H1 (cell line): ENCODE results near the gene HCST. TPM values are rescaled to one million over a fixed set of nuclear protein-coding genes. Genes with fewer than 3 reads are reported as not detected.

ENCODE experiments used
- CTCF ChIA-PET: fragments of 300-600 bp; sonication (Branson Sonifier 250); formaldehyde crosslinking; loops from one replicate; lab custom pipeline; 2021; ENCODE audit not compliant: partially characterized antibody; lab: Charles Lee
- POLR2A ChIA-PET: fragments of 300-600 bp; sonication (Branson Sonifier 250); formaldehyde crosslinking; loops from one replicate; lab custom pipeline; 2021; ENCODE audit warnings: inconsistent platforms; ENCODE audit not compliant: partially characterized antibody; lab: Charles Lee
- DNase-seq, 2 experiments: peaks; one replicate each; pipeline versions ENCODE4 v3.0.0 to v3.0.0-alpha.2; 2010 to 2022; ENCODE audit warnings: low spot score in 2 of 2, low read depth in 1 of 2, mixed read lengths in 1 of 2
- FAIRE-seq: peaks from 2 replicates; lab custom pipeline; 2011; peaks lifted over from hg19 to GRCh38; lab: Jason Lieb, UNC
- H2AFZ ChIP-seq: 2 replicates; pipeline ENCODE4 v1.8.1; 2012; ENCODE audit warnings: low read length, inconsistent platforms
- H2AK5ac ChIP-seq: 2 replicates; pipeline ENCODE4 v1.6.1; 2013; ENCODE audit warnings: low read depth, low read length
- H2BK120ac ChIP-seq: replicated peaks from 2 replicates; pipeline ENCODE3; 2013; ENCODE audit warnings: low read depth, low read length, inconsistent platforms
- H2BK12ac ChIP-seq: 2 replicates; pipeline ENCODE4 v1.6.1; 2013; ENCODE audit warnings: low read depth, low read length
- H2BK15ac ChIP-seq: 2 replicates; pipeline ENCODE4 v1.6.1; 2013; ENCODE audit warnings: low read length
- H2BK20ac ChIP-seq: 2 replicates; pipeline ENCODE4 v1.6.1; 2013; ENCODE audit warnings: low read length
- H2BK5ac ChIP-seq: 2 replicates; pipeline ENCODE4 v1.6.1; 2013; ENCODE audit warnings: low read depth, low read length
- H3K14ac ChIP-seq: 2 replicates; pipeline ENCODE4 v1.6.1; 2013; ENCODE audit warnings: inconsistent platforms; ENCODE audit not compliant: insufficient read length
- H3K18ac ChIP-seq: 2 replicates; pipeline ENCODE4 v1.6.1; 2013; ENCODE audit warnings: low read length; ENCODE audit errors: extremely low read depth
- H3K23ac ChIP-seq: 2 replicates; pipeline ENCODE4 v1.6.1; 2013; ENCODE audit warnings: inconsistent platforms; ENCODE audit not compliant: insufficient read length
- H3K23me2 ChIP-seq: 2 replicates; pipeline ENCODE4 v1.6.1; 2013; ENCODE audit warnings: low read depth, low read length
- H3K27ac ChIP-seq: 2 replicates; pipeline ENCODE4 v1.6.1; 2011; ENCODE audit warnings: low read depth, low read length, inconsistent platforms
- H3K27me3 ChIP-seq, 4 experiments: replicated peaks in 1 of 4; 1 replicate in 1 of 4; 2 replicates in 3 of 4; pipeline versions ENCODE4 v1.6.1 to v1.8.1; 2011 to 2013; ENCODE audit warnings: low read length in 3 of 4, mild to moderate bottlenecking in 3 of 4, inconsistent platforms in 2 of 4, mixed read lengths in 2 of 4, moderate library complexity in 1 of 4; ENCODE audit not compliant: control insufficient read depth in 3 of 4, insufficient read depth in 3 of 4; ENCODE audit errors: extremely low read depth in 1 of 4
- H3K36me3 ChIP-seq, 4 experiments: 2 replicates each; pipeline versions ENCODE4 v1.6.1 to v1.8.1; 2011 to 2013; ENCODE audit warnings: mild to moderate bottlenecking in 4 of 4, low read length in 3 of 4, moderate library complexity in 2 of 4, control low read depth in 1 of 4, inconsistent platforms in 1 of 4; ENCODE audit not compliant: insufficient read depth in 4 of 4, control insufficient read depth in 2 of 4
- H3K4ac ChIP-seq: replicated peaks from 2 replicates; pipeline ENCODE3; 2013; ENCODE audit warnings: low read length, low read depth, mixed read lengths, inconsistent platforms; ENCODE audit not compliant: insufficient read length
- H3K4me1 ChIP-seq, 4 experiments: replicated peaks in 1 of 4; 1 replicate in 1 of 4; 2 replicates in 3 of 4; pipeline versions ENCODE4 v1.6.1 to v1.8.1; 2011 to 2013; ENCODE audit warnings: low read length in 3 of 4, inconsistent platforms in 2 of 4, mixed read lengths in 1 of 4; ENCODE audit not compliant: insufficient read depth in 4 of 4, control insufficient read depth in 3 of 4
- H3K4me2 ChIP-seq, 2 experiments: 2 replicates each; pipeline versions ENCODE4 v1.6.1 to v1.8.1; 2011 to 2013; ENCODE audit warnings: low read depth in 2 of 2, low read length in 2 of 2, control low read depth in 1 of 2, inconsistent platforms in 1 of 2, mild to moderate bottlenecking in 1 of 2; ENCODE audit not compliant: insufficient read depth in 1 of 2
- H3K4me3 ChIP-seq, 4 experiments: fragments of 200-600, 300-600 bp in 1 of 4; sonication (generic), shearing (Covaris generic), sonication (Bioruptor Twin) in 1 of 4; 2 replicates each; pipeline versions ENCODE4 v1.5.1 to v1.8.1; 2011 to 2016; ENCODE audit warnings: low read length in 4 of 4, low read depth in 3 of 4, control low read depth in 2 of 4, inconsistent platforms in 2 of 4, mild to moderate bottlenecking in 2 of 4, mixed read lengths in 1 of 4, moderate library complexity in 1 of 4; ENCODE audit not compliant: insufficient read depth in 2 of 4; ENCODE audit errors: extremely low read depth in 1 of 4
- H3K56ac ChIP-seq: replicated peaks from 2 replicates; pipeline ENCODE3; 2013; ENCODE audit warnings: low read depth, mild to moderate bottlenecking, mixed read lengths, low read length, inconsistent platforms; ENCODE audit not compliant: insufficient read length
- H3K79me1 ChIP-seq: 2 replicates; pipeline ENCODE4 v1.6.1; 2013; ENCODE audit warnings: low read depth, low read length, control low read depth
- H3K79me2 ChIP-seq, 2 experiments: 2 replicates each; pipeline versions ENCODE4 v1.6.1 to v1.8.1; 2012 to 2013; ENCODE audit warnings: low read length in 2 of 2, mild to moderate bottlenecking in 2 of 2, inconsistent platforms in 1 of 2; ENCODE audit not compliant: insufficient read depth in 2 of 2, control insufficient read depth in 1 of 2
- H3K9ac ChIP-seq, 4 experiments: replicated peaks in 1 of 4; 1 replicate in 1 of 4; 2 replicates in 3 of 4; pipeline versions ENCODE4 v1.6.1 to v1.8.1; 2011 to 2013; ENCODE audit warnings: low read depth in 3 of 4, low read length in 3 of 4, control low read depth in 2 of 4, mild to moderate bottlenecking in 2 of 4, moderate library complexity in 2 of 4, inconsistent platforms in 1 of 4; ENCODE audit errors: extremely low read depth in 1 of 4
- H3K9me3 ChIP-seq, 2 experiments: 2 replicates each; pipeline versions ENCODE4 v1.6.1 to v1.8.1; 2012 to 2013; ENCODE audit warnings: mild to moderate bottlenecking in 2 of 2, moderate library complexity in 2 of 2, control low read depth in 1 of 2, inconsistent platforms in 1 of 2, low read depth in 1 of 2, low read length in 1 of 2, mixed read lengths in 1 of 2; ENCODE audit not compliant: insufficient read depth in 2 of 2
- H4K20me1 ChIP-seq, 2 experiments: replicated peaks in 1 of 2; 2 replicates each; pipeline versions ENCODE3 to v1.8.1; 2011 to 2013; ENCODE audit warnings: inconsistent platforms in 2 of 2, low read length in 2 of 2, mild to moderate bottlenecking in 1 of 2; ENCODE audit not compliant: insufficient read depth in 2 of 2, control insufficient read depth in 1 of 2
- H4K5ac ChIP-seq: 2 replicates; pipeline ENCODE4 v1.6.1; 2013; ENCODE audit warnings: low read length, low read depth, mixed read lengths, inconsistent platforms; ENCODE audit not compliant: insufficient read length
- H4K8ac ChIP-seq: 2 replicates; pipeline ENCODE4 v1.8.0; 2013; ENCODE audit warnings: mild to moderate bottlenecking, moderate library complexity, low read length, inconsistent platforms; ENCODE audit not compliant: insufficient read depth; ENCODE audit errors: extremely low read depth
- H4K91ac ChIP-seq: replicated peaks from 2 replicates; pipeline ENCODE3; 2013; ENCODE audit warnings: low read length, mixed read lengths, inconsistent platforms; ENCODE audit not compliant: insufficient read length
- ASH2L ChIP-seq: fragments of 200-600, 300-600 bp; sonication (generic); IDR thresholded peaks from one replicate; pipeline ENCODE4 v1.7.1; 2017; ENCODE audit warnings: low read length
- BRCA1 ChIP-seq: IDR thresholded peaks from 2 replicates; pipeline ENCODE4 v1.6.1; 2012; ENCODE audit warnings: low read depth, low read length, improper control_type of control experiment
- KDM1A ChIP-seq: fragments of 200-600, 300-600 bp; sonication (generic); IDR thresholded peaks from 2 replicates; pipeline ENCODE4 v1.7.1; 2016; ENCODE audit warnings: mild to moderate bottlenecking, low read length, borderline replicate concordance
- RFX5 ChIP-seq: IDR thresholded peaks from 2 replicates; pipeline ENCODE4 v1.6.1; 2011; ENCODE audit warnings: low read depth, low read length, improper control_type of control experiment, borderline replicate concordance
- SIN3A ChIP-seq, 2 experiments: IDR thresholded peaks in 1 of 2; conservative IDR thresholded peaks in 1 of 2; 2 replicates each; pipeline ENCODE4 v1.6.1; 2011 to 2012; ENCODE audit warnings: low read length in 2 of 2, improper control_type of control experiment in 1 of 2, low read depth in 1 of 2, mild to moderate bottlenecking in 1 of 2
- TAF1 ChIP-seq: IDR thresholded peaks from 2 replicates; pipeline ENCODE4 v1.6.1; 2011; ENCODE audit warnings: mild to moderate bottlenecking, low read depth, low read length
- TEAD4 ChIP-seq: IDR thresholded peaks from 2 replicates; pipeline ENCODE4 v1.6.1; 2012; ENCODE audit warnings: low read depth, low read length, inconsistent platforms, mixed read lengths
- ZNF274 ChIP-seq: IDR thresholded peaks from 2 replicates; pipeline ENCODE4 v1.7.0; 2012; ENCODE audit warnings: low read length, borderline replicate concordance; ENCODE audit errors: extremely low read depth
- WGBS, 2 experiments: shearing (Covaris generic) in 1 of 2; methylation state at CpG; one replicate each; pipeline versions ENCODE4 v1.1.6 to v1.1.7; 2013 to 2015; ENCODE audit warnings: low lambda C conversion rate in 2 of 2, mixed read lengths in 2 of 2, inconsistent platforms in 1 of 2, low coverage in 1 of 2, missing lambda C conversion rate in 1 of 2; ENCODE audit not compliant: insufficient replicate concordance in 2 of 2, insufficient coverage in 1 of 2, insufficient read length in 1 of 2; ENCODE audit errors: extremely low coverage in 1 of 2, missing lambda C conversion rate in 1 of 2; 5-methylcytosine and 5-hydroxymethylcytosine counted together
- polyA plus RNA-seq, 7 experiments: library from polyadenylated mRNA; depleted of rRNA in 3 of 7; stranded (reverse) in 5 of 7; unstranded in 2 of 7; fragments of >200 nt in 5 of 7; fragments of 200-250 nt in 2 of 7; gene quantifications; 1 replicate in 5 of 7; 2 replicates in 1 of 7; 4 replicates in 1 of 7; pipeline versions ENCODE4 v1.2.1 to v1.2.3, GENCODE V29; 2011 to 2013; ENCODE audit warnings: missing spikeins in 2 of 7, mixed read lengths in 2 of 7
- total RNA-seq: library from RNA; stranded (reverse); fragmentation: NEBNext Ultra II Directional; extraction: Animal tissue kit (Norgen Biotek cat#: 25700); gene quantifications from 2 replicates; pipeline ENCODE4 v1.2.1, GENCODE V29; 2021

The HCST gene
- total and polyA plus RNA-seq, 2 of the 8 experiments (the other 6 are each of a cell fraction or from before 2014, with no cell fraction given) = 2.8 TPM; not detected in 1

DNA sequence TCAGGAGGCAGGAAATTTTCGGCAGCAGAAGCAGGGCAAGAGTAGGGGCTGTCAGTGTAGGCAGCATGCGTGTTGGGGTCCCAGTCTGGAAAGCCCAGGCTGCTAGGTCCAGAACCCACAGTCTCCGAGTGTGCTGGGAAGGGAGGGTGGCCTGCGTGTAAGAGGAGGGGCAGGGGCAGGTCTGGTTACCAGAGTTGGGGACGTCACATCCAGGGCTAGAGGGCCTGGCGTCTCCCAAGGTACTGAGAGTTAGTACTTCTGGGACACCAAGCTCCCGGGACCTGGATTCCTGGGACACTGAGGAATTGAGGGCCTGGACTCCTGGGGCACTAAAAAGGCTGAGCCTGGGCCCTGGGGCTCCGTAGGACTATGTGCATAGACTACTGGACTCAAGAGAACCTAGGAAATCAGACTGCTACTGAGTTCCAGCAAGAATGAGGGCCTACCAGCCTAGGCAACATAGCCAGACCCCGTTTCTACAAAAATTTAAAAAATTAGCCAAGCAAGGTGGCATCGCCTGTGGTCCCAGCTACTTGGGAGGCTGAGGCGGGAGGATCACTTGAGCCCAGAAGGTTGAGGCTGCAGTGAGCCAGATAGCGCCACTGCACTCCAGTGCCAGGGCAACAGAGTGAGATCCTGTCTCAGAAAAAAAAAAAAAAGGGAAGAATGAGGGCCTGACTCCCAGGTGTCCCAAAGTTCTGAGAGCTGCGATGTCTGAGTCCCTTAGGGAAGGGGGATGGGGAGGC is 4.5 kb upstream of the HCST start:
- peaks cover 10 to 41% (median 17%) of the 10 kb centered on the region in 4 experiments for H3K36me3 ChIP-seq
- H4K8ac ChIP-seq = no peak overlapping the region
- no peak overlapping the region for H2BK12ac ChIP-seq
- POLR2A ChIA-PET = interaction anchor here (1.4 to 1.5 kb wide), 2 partner anchors 14 to 389 kb away, joined by 3 to 4 read pairs; no protein-coding TSS in a partner anchor
- no peaks in the 10 kb centered on the region for H3K9me3 ChIP-seq
- H3K27me3 ChIP-seq = no peaks in the 10 kb centered on the region
- H3K4ac ChIP-seq = no peak overlapping the region
- peak overlapping the region in 3 of 4 experiments; percentile 88 to 94 (median 92); a peak in 4 of 8 replicates for H3K4me3 ChIP-seq
- TF ChIP-seq SIN3A (conservative IDR thresholded peaks at IDR 0.05 in 1 of 2, IDR thresholded peaks at IDR 0.05 in 1 of 2; ENCODE audit: low read depth in 1 of 2, low read length in 2 of 2) (no peak), BRCA1 (no peak), ASH2L (no peak), RFX5 (no peak), TAF1 (no peak), ZNF274 (no peak), TEAD4 (no peak), KDM1A (no peak)
- H2BK20ac ChIP-seq = no peak overlapping the region
- H2AFZ ChIP-seq = no peak overlapping the region
- no peak overlapping the region for H4K91ac ChIP-seq
- H3K14ac ChIP-seq = no peak overlapping the region
- WGBS, 2 experiments = 92% methylated on average over 10 of the region's 13 CpGs; no CpG with 5 or more reads in 1 of the 2 experiments
- H2BK5ac ChIP-seq = 0 out of 2 replicates have a peak overlapping the region, but pooled peaks have one; percentile 35
- no peaks in the 10 kb centered on the region; the same call in 1 of the 2 replicates for H3K79me1 ChIP-seq
- no peak overlapping the region for H3K27ac ChIP-seq
- no peak overlapping the region for H2AK5ac ChIP-seq
- H3K23ac ChIP-seq = no peak overlapping the region
- H2BK15ac ChIP-seq = no peak overlapping the region
- no peak overlapping the region for H3K9ac ChIP-seq
- H3K79me2 ChIP-seq = peaks cover 0 to 8% of the 10 kb centered on the region in 2 experiments; a peak in 1 of 4 replicates
- H4K5ac ChIP-seq = no peak overlapping the region
- CTCF ChIA-PET = interaction anchor here (0.9 kb wide), 1 partner anchor 12 kb away, joined by 3 read pairs; no protein-coding TSS in a partner anchor
- DNase-seq (no peak), FAIRE-seq (no peak)
- peak overlapping the region; percentile 68 to 89 for H3K4me2 ChIP-seq
- H2BK120ac ChIP-seq = no peak overlapping the region
- H3K4me1 ChIP-seq = peaks cover 0 to 12% (median 6%) of the 10 kb centered on the region in 4 experiments; a peak in 6 of 7 replicates
- peaks cover 7% of the 10 kb centered on the region for H3K23me2 ChIP-seq
- H3K18ac ChIP-seq = no peak overlapping the region
- H4K20me1 ChIP-seq = peaks cover 0 to 3% of the 10 kb centered on the region in 2 experiments
- no peak overlapping the region for H3K56ac ChIP-seq
